OCI-LY7 (cell line): ENCODE data around the gene HEPHL1.

ENCODE experiments used
- CTCF ChIP-seq: fragments of 200-600 bp; sonication (generic); conservative IDR thresholded peaks from 2 replicates; pipeline ENCODE4 v1.5.1; 2014; ENCODE audit warnings: mild to moderate bottlenecking, antibody characterized with exemption, low read length, moderate library complexity, mixed read lengths
- EZH2phosphoT487 ChIP-seq: fragments of 200-600 bp; sonication (generic); IDR thresholded peaks from 2 replicates; pipeline ENCODE4 v1.6.1; 2018; ENCODE audit warnings: low read depth, borderline replicate concordance, mild to moderate bottlenecking, mixed run types, antibody characterized with exemption, low read length, moderate library complexity, mixed read lengths

DNA sequence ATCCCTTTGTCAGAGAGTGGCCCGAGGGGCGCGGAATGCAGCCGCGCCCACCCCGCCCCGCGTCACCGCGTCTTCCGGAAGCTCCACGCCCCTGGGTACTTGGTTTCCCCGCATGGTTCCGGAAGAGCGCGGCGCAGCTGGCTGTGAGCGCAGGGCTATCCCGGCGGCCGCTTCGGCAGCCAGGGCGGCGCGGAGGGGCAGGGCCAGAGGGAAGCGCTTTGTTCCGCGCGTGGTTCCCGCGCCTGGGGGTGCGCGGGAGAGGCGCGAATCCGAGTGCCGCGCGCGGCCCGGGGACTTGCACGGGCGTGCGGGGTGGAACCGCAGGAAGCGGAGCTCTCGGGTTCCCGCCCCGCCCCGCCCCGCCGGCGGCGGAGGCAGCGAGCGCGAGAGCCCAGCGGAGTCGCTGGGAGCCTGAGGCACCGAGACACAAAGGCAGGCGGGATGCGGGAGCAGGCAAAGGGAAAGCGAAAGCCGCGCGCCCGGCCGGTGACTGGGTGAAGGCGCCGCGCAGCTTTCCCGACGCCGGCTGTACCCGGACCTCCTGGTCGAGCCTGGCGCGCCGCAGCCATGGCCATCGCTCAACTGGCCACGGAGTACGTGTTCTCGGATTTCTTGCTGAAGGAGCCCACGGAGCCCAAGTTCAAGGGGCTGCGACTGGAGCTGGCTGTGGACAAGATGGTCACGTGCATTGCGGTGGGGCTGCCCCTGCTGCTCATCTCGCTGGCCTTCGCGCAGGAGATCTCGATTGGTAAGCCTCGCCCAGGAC lies 107.8 kb downstream of the HEPHL1 start, which contains the start of gene PANX1:
- no peak for TF ChIP-seq CTCF
- no peak for TF ChIP-seq EZH2phosphoT487
